Glutamatergic neuron (in vitro differentiated cells): Measurements from ENCODE around the gene FAM83G. TPM values are rescaled to one million over a fixed set of nuclear protein-coding genes. Genes with fewer than 3 reads are reported as not detected.

ENCODE experiments used
- DNase-seq: peaks from one replicate; pipeline ENCODE4 v3.0.0; 2022
- H3K27ac Mint-ChIP-seq: one replicate; pipeline ENCODE4 v1.8.0; 2020; ENCODE audit warnings: mild to moderate bottlenecking, mixed read lengths, inconsistent platforms; ENCODE audit not compliant: unreplicated experiment
- H3K27me3 Mint-ChIP-seq: one replicate; pipeline ENCODE4 v1.8.0; 2020; ENCODE audit warnings: mild to moderate bottlenecking, moderate library complexity, mixed read lengths, inconsistent platforms; ENCODE audit not compliant: unreplicated experiment
- H3K36me3 Mint-ChIP-seq: one replicate; pipeline ENCODE4 v1.8.0; 2020; ENCODE audit warnings: mild to moderate bottlenecking, mixed read lengths, inconsistent platforms; ENCODE audit not compliant: unreplicated experiment
- H3K4me1 Mint-ChIP-seq: one replicate; pipeline ENCODE4 v1.8.0; 2020; ENCODE audit warnings: mild to moderate bottlenecking, low read depth, mixed read lengths, inconsistent platforms; ENCODE audit not compliant: unreplicated experiment
- H3K4me3 Mint-ChIP-seq: one replicate; pipeline ENCODE4 v1.8.0; 2020; ENCODE audit warnings: mild to moderate bottlenecking, mixed read lengths, inconsistent platforms; ENCODE audit not compliant: unreplicated experiment
- H3K9me3 Mint-ChIP-seq: one replicate; pipeline ENCODE4 v1.8.0; 2020; ENCODE audit warnings: mild to moderate bottlenecking, moderate library complexity, mixed read lengths, inconsistent platforms; ENCODE audit not compliant: unreplicated experiment
- total RNA-seq: library from RNA; stranded (reverse); fragmentation: NEBNext Ultra II Directional; extraction: Animal tissue kit (Norgen Biotek cat#: 25700); gene quantifications from one replicate; pipeline ENCODE4 v1.2.1, GENCODE V29; 2021; ENCODE audit not compliant: unreplicated experiment
- TF ChIP-seq, protein P1 (sequence below): fragments of 200-600 bp; sonication (generic); IDR thresholded peaks from one replicate; pipeline ENCODE4 v1.5.0; 2021; ENCODE audit not compliant: partially characterized antibody, unreplicated experiment

FAM83G gene
- total RNA-seq, 1 donor from 2014 or later: 2.0 TPM

GRCh38 chr17:18999394-18999793, 5.2 kb downstream of the FAM83G start:
- TF ChIP-seq, protein P1, sequence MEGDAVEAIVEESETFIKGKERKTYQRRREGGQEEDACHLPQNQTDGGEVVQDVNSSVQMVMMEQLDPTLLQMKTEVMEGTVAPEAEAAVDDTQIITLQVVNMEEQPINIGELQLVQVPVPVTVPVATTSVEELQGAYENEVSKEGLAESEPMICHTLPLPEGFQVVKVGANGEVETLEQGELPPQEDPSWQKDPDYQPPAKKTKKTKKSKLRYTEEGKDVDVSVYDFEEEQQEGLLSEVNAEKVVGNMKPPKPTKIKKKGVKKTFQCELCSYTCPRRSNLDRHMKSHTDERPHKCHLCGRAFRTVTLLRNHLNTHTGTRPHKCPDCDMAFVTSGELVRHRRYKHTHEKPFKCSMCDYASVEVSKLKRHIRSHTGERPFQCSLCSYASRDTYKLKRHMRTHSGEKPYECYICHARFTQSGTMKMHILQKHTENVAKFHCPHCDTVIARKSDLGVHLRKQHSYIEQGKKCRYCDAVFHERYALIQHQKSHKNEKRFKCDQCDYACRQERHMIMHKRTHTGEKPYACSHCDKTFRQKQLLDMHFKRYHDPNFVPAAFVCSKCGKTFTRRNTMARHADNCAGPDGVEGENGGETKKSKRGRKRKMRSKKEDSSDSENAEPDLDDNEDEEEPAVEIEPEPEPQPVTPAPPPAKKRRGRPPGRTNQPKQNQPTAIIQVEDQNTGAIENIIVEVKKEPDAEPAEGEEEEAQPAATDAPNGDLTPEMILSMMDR: no peak
- Mint-ChIP-seq H3K27ac (no peak overlapping the region), H3K36me3 (peaks cover 13% of the 10 kb centered on the region), H3K4me1 (no peaks in the 10 kb centered on the region), H3K27me3 (peaks cover 2% of the 10 kb centered on the region), H3K9me3 (peaks cover 2% of the 10 kb centered on the region), H3K4me3 (no peak overlapping the region)
- DNase-seq: no peak

DNA sequence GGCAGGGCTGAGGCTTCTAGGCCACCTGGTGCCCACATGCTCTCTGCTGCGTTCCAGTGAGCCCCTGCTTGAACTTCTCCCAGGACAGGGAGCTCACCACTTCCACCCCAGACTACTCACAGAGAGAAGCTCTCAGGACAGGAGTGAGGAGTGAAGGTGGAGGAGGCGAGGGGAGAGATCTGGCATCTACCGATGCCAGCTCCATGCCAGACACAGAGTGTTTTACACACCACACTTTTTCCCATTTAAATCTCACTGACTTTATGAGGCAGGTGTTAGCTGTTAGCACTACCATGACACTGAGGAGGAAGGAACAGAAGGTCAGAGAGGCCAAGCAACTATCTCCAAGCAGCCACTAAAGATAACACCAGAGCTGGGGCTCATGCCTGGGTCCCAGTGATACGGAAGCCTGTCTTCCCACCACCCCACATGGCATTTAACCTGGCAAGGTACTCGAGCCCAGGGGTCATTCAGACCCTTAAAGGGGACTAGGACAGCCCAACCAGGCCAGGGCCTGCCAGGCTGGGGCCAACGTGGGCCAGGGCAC, 6.8 kb downstream of the FAM83G start:
- no peak for DNase-seq
- Mint-ChIP-seq H3K36me3 (peaks cover 13% of the 10 kb centered on the region), H3K4me1 (no peaks in the 10 kb centered on the region), H3K4me3 (no peak overlapping the region), H3K9me3 (peaks cover 2% of the 10 kb centered on the region), H3K27me3 (peaks cover 2% of the 10 kb centered on the region), H3K27ac (no peak overlapping the region)
- TF ChIP-seq, protein P1: no peak

- no peak overlapping the region for H3K4me3 Mint-ChIP-seq
- H3K36me3 Mint-ChIP-seq: peaks cover 13% of the 10 kb centered on the region
- no peaks in the 10 kb centered on the region for H3K4me1 Mint-ChIP-seq
- H3K27ac Mint-ChIP-seq: no peak overlapping the region
- no peak for DNase-seq
- H3K27me3 Mint-ChIP-seq: peaks cover 2% of the 10 kb centered on the region
- peaks cover 2% of the 10 kb centered on the region for H3K9me3 Mint-ChIP-seq
- TF ChIP-seq, protein P1: no peak
Observed at GRCh38 chr17:18996458-18996857, 8.1 kb downstream of the FAM83G start.

GRCh38 chr17:18995220-18995619, 9.3 kb downstream of the FAM83G start:
- DNase-seq: no peak

DNA sequence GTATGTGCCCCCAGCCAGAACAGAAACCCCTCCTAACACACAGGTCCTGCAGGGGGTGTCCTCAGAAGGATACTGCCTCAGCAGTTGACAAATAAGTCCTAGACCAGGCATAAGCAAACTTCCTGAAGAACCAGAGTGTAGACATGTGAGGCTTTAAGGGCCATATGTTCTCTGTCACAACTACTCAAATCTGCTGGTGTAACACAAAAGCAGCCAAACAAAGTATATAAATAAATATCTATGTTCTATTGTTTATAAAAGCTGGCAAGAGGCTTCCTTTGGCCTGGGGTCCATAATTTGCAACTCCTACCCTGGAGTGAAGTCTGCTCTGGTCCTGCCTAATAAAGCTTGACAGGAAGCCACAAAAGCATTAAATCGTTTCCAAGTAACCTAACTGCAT, 9.9 kb downstream of the FAM83G start:
- no peak overlapping the region for H3K4me3 Mint-ChIP-seq
- peaks cover 2% of the 10 kb centered on the region for H3K9me3 Mint-ChIP-seq
- TF ChIP-seq, protein P1: no peak
- peaks cover 4% of the 10 kb centered on the region for H3K4me1 Mint-ChIP-seq
- no peak for DNase-seq
- peaks cover 5% of the 10 kb centered on the region for H3K27me3 Mint-ChIP-seq
- no peak overlapping the region for H3K27ac Mint-ChIP-seq
- H3K36me3 Mint-ChIP-seq: peaks cover 13% of the 10 kb centered on the region

More at GRCh38 chr17:18995220-18995619, 9.3 kb downstream of the FAM83G start:
- TF ChIP-seq, protein P1: no peak
- Mint-ChIP-seq H3K9me3 (peaks cover 2% of the 10 kb centered on the region), H3K4me3 (no peak overlapping the region), H3K36me3 (peaks cover 13% of the 10 kb centered on the region), H3K27ac (no peak overlapping the region), H3K4me1 (no peaks in the 10 kb centered on the region), H3K27me3 (peaks cover 2% of the 10 kb centered on the region)
